Ishikawa (cell line): ENCODE data around the gene ACP7.

Experiments
- CEBPB ChIP-seq: IDR thresholded peaks from 2 replicates; pipeline ENCODE4 v1.6.1; 2012
- CREB1 ChIP-seq: IDR thresholded peaks from 2 replicates; pipeline ENCODE4 v1.6.1; 2012; ENCODE audit warnings: low read depth
- EGR1 ChIP-seq: IDR thresholded peaks from 2 replicates; pipeline ENCODE4 v1.6.1; 2012
- EP300 ChIP-seq: IDR thresholded peaks from 2 replicates; pipeline ENCODE4 v1.6.1; 2012; ENCODE audit warnings: borderline replicate concordance
- FOXM1 ChIP-seq: IDR thresholded peaks from 2 replicates; pipeline ENCODE4 v1.6.1; 2012; ENCODE audit warnings: low read depth, borderline replicate concordance
- MAX ChIP-seq: IDR thresholded peaks from 2 replicates; pipeline ENCODE4 v1.6.1; 2012
- NFIC ChIP-seq: IDR thresholded peaks from 2 replicates; pipeline ENCODE4 v1.6.1; 2012
- RAD21 ChIP-seq: IDR thresholded peaks from 2 replicates; pipeline ENCODE4 v1.6.1; 2012; ENCODE audit warnings: low read depth
- REST ChIP-seq: IDR thresholded peaks from 2 replicates; pipeline ENCODE4 v1.6.1; 2012; ENCODE audit warnings: low read depth, mild to moderate bottlenecking
- TAF1 ChIP-seq: IDR thresholded peaks from 2 replicates; pipeline ENCODE4 v1.6.1; 2012; ENCODE audit warnings: low read depth, mild to moderate bottlenecking
- TEAD4 ChIP-seq: IDR thresholded peaks from 2 replicates; pipeline ENCODE4 v1.6.1; 2012
- YY1 ChIP-seq: IDR thresholded peaks from 2 replicates; pipeline ENCODE4 v1.6.1; 2012; ENCODE audit warnings: low read depth
- ZBTB7A ChIP-seq: IDR thresholded peaks from 2 replicates; pipeline ENCODE4 v1.6.1; 2012; ENCODE audit warnings: low read depth

DNA sequence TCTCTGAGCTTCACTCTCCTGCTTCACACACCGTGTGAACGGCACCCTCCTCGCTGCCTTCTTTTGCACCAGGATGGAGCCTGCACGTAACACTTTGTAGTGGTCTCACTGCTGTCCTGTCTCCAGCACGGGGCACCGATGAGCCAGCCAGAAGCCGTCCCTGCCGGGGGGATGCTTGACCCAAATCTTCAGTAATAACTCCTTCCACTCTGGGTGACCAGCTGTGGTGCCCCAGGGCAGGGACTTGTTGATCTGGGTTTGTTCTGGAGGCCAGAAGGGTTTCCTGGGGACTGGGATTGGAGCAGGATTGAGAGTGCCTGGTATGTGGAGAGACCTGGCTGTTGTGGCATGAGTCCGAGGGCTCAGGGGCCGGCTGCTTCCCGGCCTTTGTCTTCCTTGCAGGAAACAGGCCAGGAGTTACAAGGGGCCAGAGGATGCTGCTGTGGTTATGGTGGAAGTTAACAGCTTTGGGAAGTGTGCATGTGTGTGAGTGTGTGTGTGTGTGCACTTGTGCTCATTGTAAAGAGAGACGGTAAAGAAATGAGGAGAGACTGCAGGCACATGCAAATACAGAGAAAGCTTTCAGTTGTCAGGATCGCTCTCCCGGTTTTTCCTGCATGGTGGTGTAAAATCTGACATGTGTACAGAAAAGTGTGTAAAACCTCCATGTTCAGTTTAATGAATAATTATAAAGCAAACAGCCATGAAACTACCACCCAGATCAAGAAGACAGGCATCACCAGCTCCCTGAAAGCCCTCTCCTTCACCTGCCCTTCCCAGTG is 60.3 kb downstream of the ACP7 start:
- TF ChIP-seq EP300 (no peak), REST (no peak), RAD21 (no peak), EGR1 (no peak), YY1 (no peak), TEAD4 (no peak), FOXM1 (no peak), CEBPB (no peak), TAF1 (no peak), CREB1 (no peak), MAX (no peak), NFIC (no peak), ZBTB7A (no peak)
